ENCODE results near the gene H3-3A. TPM values are rescaled to one million over a fixed set of nuclear protein-coding genes. Genes with fewer than 3 reads are reported as not detected.

H3-3A gene
- total RNA-seq, 4 donors from 2014 or later, result 284 to 317 (median 305) TPM

GRCh38 chr1:226027538-226028217 is 34.8 kb upstream of the H3-3A start:
- TF ChIP-seq CTCF (IDR thresholded peaks at IDR 0.05), result no peak
- DNase-seq (ENCODE audit: low spot score), result no peak
- ATAC-seq (ENCODE audit: low FRiP score), result no peak

- no peak for ATAC-seq (ENCODE audit: low FRiP score)
Measured at GRCh38 chr1:226029093-226029496, 33.4 kb upstream of the H3-3A start.

GRCh38 chr1:226029568-226030225 is 32.8 kb upstream of the H3-3A start:
- no peak for DNase-seq (ENCODE audit: low spot score)
- no peak for ATAC-seq (ENCODE audit: low FRiP score)
- TF ChIP-seq CTCF (IDR thresholded peaks at IDR 0.05), result no peak

More at GRCh38 chr1:226029093-226029496, 33.4 kb upstream of the H3-3A start:
- no peak for DNase-seq (ENCODE audit: low spot score)
- no peak for TF ChIP-seq CTCF (IDR thresholded peaks at IDR 0.05)

GRCh38 chr1:226033582-226033981 is 28.9 kb upstream of the H3-3A start:
- DNase-seq (ENCODE audit: low spot score) (no peak), ATAC-seq (ENCODE audit: low FRiP score) (no peak)
- TF ChIP-seq CTCF (IDR thresholded peaks at IDR 0.05), result no peak

GRCh38 chr1:226033991-226034390 is 28.5 kb upstream of the H3-3A start:
- no peak for TF ChIP-seq CTCF (IDR thresholded peaks at IDR 0.05)
- ATAC-seq (ENCODE audit: low FRiP score) (no peak), DNase-seq (ENCODE audit: low spot score) (no peak)

GRCh38 chr1:226034482-226034881 is 28.0 kb upstream of the H3-3A start:
- ATAC-seq (ENCODE audit: low FRiP score) (peak; percentile 93), DNase-seq (ENCODE audit: low spot score) (peak; percentile 40)

More at GRCh38 chr1:226034482-226034881, 28.0 kb upstream of the H3-3A start:
- TF ChIP-seq CTCF (IDR thresholded peaks at IDR 0.05), result no peak

Data from omental fat pad (tissue), 4 donors.